ENCODE measurements around the gene AGAP1. TPM values are rescaled to one million over a fixed set of nuclear protein-coding genes. Genes with fewer than 3 reads are reported as not detected.

The AGAP1 gene
- total and polyA plus RNA-seq, 2 donors (not counting 3 experiments of a cell fraction or from before 2014, with no cell fraction given), result 10.2 to 20.9 TPM

DNA sequence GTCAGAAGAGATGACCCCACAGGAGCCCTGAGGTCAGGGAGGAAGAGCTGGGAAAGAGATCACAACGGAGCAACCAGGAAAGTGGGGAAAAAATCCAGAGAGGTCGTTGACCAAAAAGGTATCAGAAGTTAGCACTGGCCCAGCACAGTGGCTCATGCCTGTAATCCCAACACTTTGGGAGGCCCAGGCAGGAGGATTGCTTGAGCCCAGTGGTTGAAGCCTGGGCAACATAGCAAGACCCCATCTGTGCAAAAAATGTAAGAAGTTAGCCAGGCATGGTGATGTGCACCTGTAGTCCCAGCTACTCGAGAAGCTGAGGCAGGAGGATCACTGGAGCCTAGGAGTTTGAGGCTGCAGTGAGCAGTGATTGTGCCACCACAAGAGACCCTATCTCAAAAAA, 552.9 kb downstream of the AGAP1 start:
- Histone ChIP-seq H2AFZ (ENCODE audit: low read depth, low read length) (no peak overlapping the region), H3K27ac (ENCODE audit: insufficient read depth, low read depth, low read length) (no peak overlapping the region), H3K9me3 (replicated peaks; ENCODE audit: control insufficient read depth, insufficient read depth, low read length) (no peaks in the 10 kb centered on the region), H3K4me2 (ENCODE audit: insufficient read depth, low read length) (no peak overlapping the region), H4K20me1 (replicated peaks; ENCODE audit: control insufficient read depth, extremely low read depth, insufficient read depth, low read length) (no peaks in the 10 kb centered on the region), H3K4me1 (ENCODE audit: control insufficient read depth, extremely low read depth, insufficient read depth, low read length) (no peaks in the 10 kb centered on the region), H3K79me2 (ENCODE audit: control insufficient read depth, insufficient read depth, low read length) (no peaks in the 10 kb centered on the region), H3K4me3 (replicated peaks in 1 of 3; ENCODE audit: insufficient read depth in 1 of 3, low read depth in 1 of 3, low read length in 3 of 3) (no peak overlapping the region), H3K27me3 (ENCODE audit: control insufficient read depth in 2 of 2, insufficient read depth in 2 of 2, low read length in 2 of 2) (no peaks in the 10 kb centered on the region), H3K9ac (replicated peaks; ENCODE audit: extremely low read depth, insufficient read depth, low read length) (no peak overlapping the region), H3K36me3 (ENCODE audit: control insufficient read depth in 2 of 2, extremely low read depth in 1 of 2, insufficient read depth in 2 of 2, low read length in 2 of 2) (no peaks in the 10 kb centered on the region), H3K9me1 (replicated peaks; ENCODE audit: control insufficient read depth, extremely low read depth, insufficient read depth, low read length) (no peaks in the 10 kb centered on the region)
- no peak for DNase-seq (ENCODE audit: low read depth, low spot score)
- FAIRE-seq, result no peak
- no TSS peak for BruUV-seq (replicated peaks)
- POLR2A ChIA-PET, result no interaction called here
- dilution Hi-C loops (cut with MboI; ENCODE audit: extremely low pct_ligation_motif_present, low sequenced_read_pairs), result no loop called here
- intact Hi-C loops (cut with micrococcal nuclease), result no loop called here
- TF ChIP-seq POLR2AphosphoS5 (IDR thresholded peaks at IDR 0.05; ENCODE audit: insufficient read depth, low read depth, low read length) (no peak), GATA2 (IDR thresholded peaks at IDR 0.05; ENCODE audit: insufficient read depth, insufficient read length, low read depth, low read length) (no peak), MAX (IDR thresholded peaks at IDR 0.05; ENCODE audit: insufficient read depth, insufficient read length) (no peak), POLR2A (IDR thresholded peaks at IDR 0.05; ENCODE audit: low read depth, low read length) (no peak), FOS (IDR thresholded peaks at IDR 0.05; ENCODE audit: borderline replicate concordance, insufficient read depth, low read length) (no peak), EZH2 (IDR thresholded peaks at IDR 0.05; ENCODE audit: borderline replicate concordance, low read depth, low read length, severe bottlenecking) (no peak), CTCF (IDR thresholded peaks at IDR 0.05; ENCODE audit: extremely low read depth in 1 of 2, insufficient read depth in 1 of 2, low read depth in 1 of 2, low read length in 2 of 2) (no peak), JUN (IDR thresholded peaks at IDR 0.05; ENCODE audit: borderline replicate concordance, insufficient read depth, insufficient read length, low read depth) (no peak), MYC (IDR thresholded peaks at IDR 0.05; ENCODE audit: low read depth, low read length) (no peak)
- CTCF ChIA-PET, result no interaction called here

All from endothelial cell of umbilical vein (primary cell).